Epithelial cell of esophagus (primary cell): ENCODE results near the gene NR1D1.
A peak's percentile ranks its signal among the peaks of the same experiment; 100 is the strongest.

Experiments
- DNase-seq: peaks from one replicate; pipeline ENCODE4 v3.0.0; 2010; ENCODE audit warnings: low read depth
- H3K4me3 ChIP-seq: 2 replicates; pipeline ENCODE4 v1.5.1; 2011; ENCODE audit warnings: mild to moderate bottlenecking, low read length, control low read depth
- CTCF ChIP-seq: IDR thresholded peaks from 2 replicates; pipeline ENCODE4 v1.5.1; 2011; ENCODE audit warnings: low read depth, mild to moderate bottlenecking, low read length, control low read depth, inconsistent platforms; ENCODE audit not compliant: insufficient read depth; ENCODE audit errors: missing control alignments

NR1D1 gene

GRCh38 chr17:40100669-40101366 lies 429 bp upstream of the NR1D1 start:
- peak; percentile 99 for DNase-seq
- peak overlapping the region; percentile 95 for H3K4me3 ChIP-seq
- TF ChIP-seq CTCF: no peak

DNA sequence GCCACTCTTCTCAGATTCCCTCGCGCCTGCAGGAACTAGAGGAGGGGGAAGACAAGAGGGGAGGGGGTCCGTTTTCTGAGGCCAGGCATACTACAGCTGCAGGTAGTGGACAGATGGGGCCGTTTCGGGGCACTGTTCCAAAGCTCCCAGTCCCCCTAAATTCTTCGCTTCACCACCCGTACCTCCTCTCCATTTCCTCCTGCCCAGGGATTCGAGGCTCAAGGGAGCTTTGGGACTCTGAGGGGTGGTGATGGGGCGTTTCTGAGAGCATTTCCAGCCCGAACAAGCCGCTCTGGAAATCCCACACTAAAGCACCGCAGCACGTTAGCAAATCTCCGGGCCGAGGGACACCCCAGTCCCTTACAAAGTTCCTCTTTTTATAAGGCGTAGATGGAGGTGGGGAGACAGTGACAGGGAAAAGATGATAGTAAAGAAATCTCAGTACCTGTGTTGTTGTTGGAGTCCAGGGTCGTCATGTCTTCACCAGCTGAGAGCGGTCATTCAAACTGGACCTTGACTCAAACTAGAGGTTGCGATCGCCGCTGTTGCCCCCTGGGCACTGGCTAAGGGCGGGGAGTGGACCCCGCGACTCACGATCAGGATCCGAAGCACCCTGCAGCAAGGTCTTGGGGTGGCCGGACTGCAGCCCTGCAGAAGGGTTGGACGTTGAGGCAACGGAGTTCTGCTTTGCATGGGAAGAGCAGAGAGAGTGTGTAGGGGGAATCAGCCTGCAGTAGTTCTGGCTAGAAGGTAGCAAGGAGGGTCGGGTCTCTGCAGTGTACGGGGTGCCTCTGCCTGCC lies 570 bp downstream of the NR1D1 start:
- H3K4me3 ChIP-seq: peak overlapping the region; percentile 95
- peak; percentile 20 for DNase-seq
- TF ChIP-seq CTCF: no peak

- H3K4me3 ChIP-seq: peak overlapping the region; percentile 95
- TF ChIP-seq CTCF: no peak
- DNase-seq: peak; percentile 100
Observed at GRCh38 chr17:40098846-40099618, 1.4 kb downstream of the NR1D1 start.

DNA sequence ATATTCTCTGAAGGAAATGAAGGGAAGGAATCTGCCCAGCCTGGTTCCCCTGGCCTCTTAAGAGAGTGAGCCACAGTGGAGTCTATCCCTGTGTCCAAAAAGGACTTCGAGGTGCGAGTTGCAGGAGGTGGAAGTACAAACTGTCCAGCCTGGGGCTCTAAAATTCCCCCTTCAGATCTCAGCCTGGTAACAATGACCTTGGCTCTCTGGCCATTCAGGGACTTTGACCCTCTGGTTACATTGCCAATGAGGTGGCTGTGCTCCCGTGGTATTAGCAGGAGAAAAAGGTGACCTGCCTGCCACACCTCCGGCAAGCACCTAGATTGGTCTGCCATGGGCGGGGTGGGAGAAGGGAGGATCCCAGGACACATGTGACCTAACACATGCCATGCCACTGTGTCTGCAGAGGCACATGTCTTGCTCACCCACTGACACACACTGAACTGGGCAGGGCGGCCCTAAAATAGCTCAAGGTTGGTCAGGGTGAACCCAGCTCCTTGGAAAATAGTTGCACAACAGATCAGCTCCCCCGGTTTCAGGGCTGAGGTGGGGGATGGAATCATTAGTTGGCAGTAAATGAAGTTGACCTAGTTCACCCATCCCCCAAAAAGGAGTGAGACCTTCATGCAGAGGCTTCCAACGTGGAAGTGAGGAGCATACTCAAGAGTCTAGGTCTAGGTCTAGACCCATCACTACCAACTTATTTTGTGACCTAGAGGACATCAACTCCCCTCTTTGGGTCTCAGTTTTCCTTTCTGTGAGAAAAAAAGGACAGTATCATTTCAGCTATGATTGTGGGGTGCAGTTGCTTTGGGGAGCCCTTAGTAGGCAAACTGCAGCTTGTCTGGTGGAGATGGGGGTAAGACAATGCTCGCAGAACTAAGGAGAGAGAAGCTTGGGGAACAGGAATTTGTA lies 2.2 kb downstream of the NR1D1 start:
- peak; percentile 92 for DNase-seq
- TF ChIP-seq CTCF: no peak
- peak overlapping the region; percentile 30 for H3K4me3 ChIP-seq

DNA sequence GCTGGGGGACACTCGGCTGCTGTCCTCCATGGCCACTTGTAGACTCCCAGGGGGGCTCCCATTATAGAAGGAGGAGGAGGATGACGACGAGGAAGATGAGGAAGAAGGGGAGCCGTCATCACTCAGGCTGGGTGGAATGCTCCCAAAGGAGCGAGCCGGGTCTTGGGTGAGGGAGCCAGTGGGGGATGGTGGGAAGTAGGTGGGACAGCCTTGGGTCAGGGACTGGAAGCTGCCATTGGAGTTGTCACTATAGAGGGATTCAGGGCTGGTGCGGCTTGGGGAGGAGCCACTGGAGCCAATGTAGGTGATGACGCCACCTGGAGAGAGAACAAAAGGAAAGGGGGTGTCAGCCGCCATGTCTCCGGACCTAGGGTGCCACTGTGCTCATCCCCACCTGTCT lies 3.3 kb downstream of the NR1D1 start:
- no peak for DNase-seq
- no peak overlapping the region for H3K4me3 ChIP-seq

More for the DNA sequence above, 3.3 kb downstream of the NR1D1 start:
- TF ChIP-seq CTCF: no peak
